ENCODE data around the gene TCF20.

- TF ChIP-seq, protein P1, sequence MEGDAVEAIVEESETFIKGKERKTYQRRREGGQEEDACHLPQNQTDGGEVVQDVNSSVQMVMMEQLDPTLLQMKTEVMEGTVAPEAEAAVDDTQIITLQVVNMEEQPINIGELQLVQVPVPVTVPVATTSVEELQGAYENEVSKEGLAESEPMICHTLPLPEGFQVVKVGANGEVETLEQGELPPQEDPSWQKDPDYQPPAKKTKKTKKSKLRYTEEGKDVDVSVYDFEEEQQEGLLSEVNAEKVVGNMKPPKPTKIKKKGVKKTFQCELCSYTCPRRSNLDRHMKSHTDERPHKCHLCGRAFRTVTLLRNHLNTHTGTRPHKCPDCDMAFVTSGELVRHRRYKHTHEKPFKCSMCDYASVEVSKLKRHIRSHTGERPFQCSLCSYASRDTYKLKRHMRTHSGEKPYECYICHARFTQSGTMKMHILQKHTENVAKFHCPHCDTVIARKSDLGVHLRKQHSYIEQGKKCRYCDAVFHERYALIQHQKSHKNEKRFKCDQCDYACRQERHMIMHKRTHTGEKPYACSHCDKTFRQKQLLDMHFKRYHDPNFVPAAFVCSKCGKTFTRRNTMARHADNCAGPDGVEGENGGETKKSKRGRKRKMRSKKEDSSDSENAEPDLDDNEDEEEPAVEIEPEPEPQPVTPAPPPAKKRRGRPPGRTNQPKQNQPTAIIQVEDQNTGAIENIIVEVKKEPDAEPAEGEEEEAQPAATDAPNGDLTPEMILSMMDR (conservative IDR thresholded peaks at IDR 0.05; ENCODE audit: low read length): no peak
- no peak for TF ChIP-seq EZH2phosphoT487 (IDR thresholded peaks at IDR 0.05; ENCODE audit: borderline replicate concordance)
These were observed 5.5 kb upstream of the TCF20 start for GRCh38 chr22:42275970-42276369.

Measured in Loucy (cell line).